ENCODE data around the gene QSOX2.

QSOX2 gene

GRCh38 chr9:136199391-136200288, 46.0 kb downstream of the QSOX2 start:
- no peak for DNase-seq (ENCODE audit: extremely low read depth, low read depth)
- TF ChIP-seq CTCF (IDR thresholded peaks at IDR 0.05; ENCODE audit: low read depth, low read length), result no peak

DNA sequence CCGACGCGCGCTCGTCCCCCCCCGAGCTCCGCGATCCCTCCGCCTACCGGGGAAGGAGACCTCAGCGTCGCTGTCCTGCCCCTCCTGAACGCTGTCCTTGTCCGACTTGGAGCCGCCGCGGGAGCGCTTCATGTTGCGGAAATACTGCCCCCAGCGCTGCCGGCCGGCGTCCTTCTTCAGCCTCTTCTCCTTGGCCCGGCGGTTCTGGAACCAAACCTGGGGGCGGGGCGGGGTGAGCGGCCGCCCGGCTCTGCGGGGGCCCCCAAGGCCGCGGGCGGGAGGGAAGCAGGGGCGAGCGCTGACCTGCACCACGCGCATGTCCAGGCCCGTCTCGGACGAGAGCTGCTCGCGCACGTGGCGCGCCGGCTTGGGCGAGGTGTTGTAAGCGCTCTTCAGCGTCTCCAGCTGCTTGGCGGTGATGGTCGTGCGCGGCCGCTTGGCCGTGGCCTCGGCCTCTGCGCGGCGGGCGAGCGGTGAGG, 47.0 kb downstream of the QSOX2 start:
- DNase-seq (ENCODE audit: extremely low read depth, low read depth), result no peak

GRCh38 chr9:136197930-136198604, 47.5 kb downstream of the QSOX2 start:
- DNase-seq (ENCODE audit: extremely low read depth, low read depth), result no peak
- TF ChIP-seq CTCF (IDR thresholded peaks at IDR 0.05; ENCODE audit: low read depth, low read length), result no peak

More for the DNA sequence above, 47.0 kb downstream of the QSOX2 start:
- no peak for TF ChIP-seq CTCF (IDR thresholded peaks at IDR 0.05; ENCODE audit: low read depth, low read length)

DNA sequence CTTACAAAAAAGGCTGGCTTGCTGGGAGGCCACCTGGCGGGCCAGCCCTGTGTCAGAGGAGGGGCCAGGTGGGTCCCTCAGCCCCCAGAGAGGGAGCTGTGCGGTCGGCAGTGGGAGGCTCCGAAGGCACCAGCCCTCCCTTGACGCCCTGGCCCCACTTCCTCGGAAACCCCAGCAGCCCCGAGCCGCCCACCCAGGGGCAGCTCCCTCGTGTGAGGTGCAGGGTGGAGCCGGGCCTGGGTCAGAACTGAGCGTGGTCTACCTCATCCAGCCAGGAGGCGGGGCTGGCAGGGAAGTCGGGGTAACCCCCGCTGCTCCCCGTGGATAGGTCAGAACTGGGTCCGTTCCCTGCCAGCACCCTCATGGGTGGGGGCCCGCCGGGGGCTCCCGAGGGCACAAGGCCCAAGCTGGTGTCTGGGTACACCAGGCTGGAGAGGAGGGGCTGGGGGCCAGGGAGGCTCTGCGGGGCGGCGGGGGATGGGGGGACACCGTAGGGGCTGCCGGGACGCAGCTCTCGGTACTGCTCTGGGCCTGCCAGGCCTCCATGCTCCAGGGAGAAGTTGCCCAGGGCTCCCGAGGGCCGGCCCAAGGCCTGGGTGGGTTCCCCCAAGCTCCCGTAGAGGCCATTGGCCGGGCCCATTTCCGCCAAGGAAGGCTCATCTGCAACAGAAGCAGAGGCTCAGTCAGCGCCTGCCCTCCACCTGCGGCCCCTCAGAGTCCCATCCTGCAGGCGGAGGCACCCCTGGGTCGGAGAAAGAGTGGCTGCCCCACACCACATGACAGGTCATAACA, 48.3 kb downstream of the QSOX2 start:
- TF ChIP-seq CTCF (IDR thresholded peaks at IDR 0.05; ENCODE audit: low read depth, low read length), result no peak
- no peak for DNase-seq (ENCODE audit: extremely low read depth, low read depth)

DNA sequence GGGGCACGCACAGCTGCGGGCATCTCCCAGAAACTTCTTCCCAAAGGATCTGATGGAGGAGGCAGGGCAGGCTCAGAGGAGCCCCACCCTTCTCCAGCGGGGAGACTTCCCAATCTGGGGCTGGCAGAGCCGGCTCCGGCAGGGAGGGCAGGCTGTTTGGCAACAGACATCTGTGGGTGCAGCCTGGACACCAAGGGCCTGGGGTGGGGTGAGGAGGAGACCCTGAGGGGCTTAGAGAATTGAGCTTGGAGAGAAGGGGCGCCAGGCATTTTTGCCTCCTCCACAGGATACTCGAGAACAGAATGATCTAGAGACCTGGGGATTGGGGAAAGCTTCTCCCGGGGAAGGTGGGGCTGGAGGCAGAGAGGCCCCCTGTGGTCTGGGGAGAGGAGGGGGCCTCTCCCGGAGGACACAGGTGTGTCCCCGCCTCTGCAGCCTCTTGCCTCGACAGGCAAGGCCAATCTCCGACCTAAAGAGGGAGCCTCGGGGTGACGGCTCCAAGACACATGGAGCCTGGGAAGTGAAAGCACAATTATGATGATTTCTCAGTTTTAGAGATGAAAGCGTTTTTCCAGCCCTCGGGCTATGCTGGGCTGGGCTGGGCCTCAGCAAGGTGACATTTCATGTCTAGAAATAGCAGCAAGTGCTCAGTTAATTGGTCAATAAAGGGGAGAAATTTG, 49.1 kb downstream of the QSOX2 start:
- DNase-seq (ENCODE audit: extremely low read depth, low read depth), result no peak
- no peak for TF ChIP-seq CTCF (IDR thresholded peaks at IDR 0.05; ENCODE audit: low read depth, low read length)

GRCh38 chr9:136194540-136194939, 51.1 kb downstream of the QSOX2 start:
- TF ChIP-seq CTCF (IDR thresholded peaks at IDR 0.05; ENCODE audit: low read depth, low read length), result no peak

More at GRCh38 chr9:136194540-136194939, 51.1 kb downstream of the QSOX2 start:
- DNase-seq (ENCODE audit: extremely low read depth, low read depth), result no peak

All from AG09319 (cell line).